HUES64 (cell line): ENCODE data around the gene RBM20.

Experiments
- H3K27ac ChIP-seq: 2 replicates; pipeline ENCODE4 v1.7.0; 2013; ENCODE audit warnings: low read depth, low read length, inconsistent platforms
- H3K27me3 ChIP-seq: 2 replicates; pipeline ENCODE4 v1.6.1; 2013; ENCODE audit warnings: mild to moderate bottlenecking, low read length; ENCODE audit not compliant: insufficient read depth
- H3K36me3 ChIP-seq: 2 replicates; pipeline ENCODE4 v1.6.1; 2013; ENCODE audit warnings: mild to moderate bottlenecking, low read length; ENCODE audit not compliant: insufficient read depth
- H3K4me1 ChIP-seq: 2 replicates; pipeline ENCODE4 v1.6.1; 2013; ENCODE audit warnings: mild to moderate bottlenecking, low read length, moderate library complexity; ENCODE audit not compliant: insufficient read depth
- H3K4me3 ChIP-seq: 2 replicates; pipeline ENCODE4 v1.5.1; 2013; ENCODE audit warnings: mild to moderate bottlenecking, low read length, moderate library complexity
- H3K9ac ChIP-seq: 2 replicates; pipeline ENCODE4 v1.6.1; 2013; ENCODE audit warnings: mild to moderate bottlenecking, low read depth, low read length
- H3K9me3 ChIP-seq: 2 replicates; pipeline ENCODE4 v1.6.1; 2013; ENCODE audit warnings: low read depth, low read length; ENCODE audit not compliant: insufficient read depth
- WGBS: fragments of 150-250, 120-280 bp; methylation state at CpG from one replicate; pipeline ENCODE4 v1.1.7; 2013; ENCODE audit warnings: missing lambda C conversion rate; 5-methylcytosine and 5-hydroxymethylcytosine counted together

Gene RBM20

GRCh38 chr10:110709964-110710587, 65.9 kb downstream of the RBM20 start:
- H3K4me1 ChIP-seq: peaks cover 14% of the 10 kb centered on the region
- H3K36me3 ChIP-seq: no peaks in the 10 kb centered on the region
- 97% methylated on average over 10 of the region's 10 CpGs for WGBS
- no peak overlapping the region for H3K27ac ChIP-seq
- H3K4me3 ChIP-seq: no peak overlapping the region
- H3K9me3 ChIP-seq: no peaks in the 10 kb centered on the region
- H3K9ac ChIP-seq: no peak overlapping the region
- no peaks in the 10 kb centered on the region for H3K27me3 ChIP-seq

GRCh38 chr10:110710621-110711020, 66.5 kb downstream of the RBM20 start:
- H3K4me1 ChIP-seq: peaks cover 14% of the 10 kb centered on the region
- H3K9ac ChIP-seq: no peak overlapping the region
- no peak overlapping the region for H3K27ac ChIP-seq
- no peaks in the 10 kb centered on the region for H3K27me3 ChIP-seq
- H3K4me3 ChIP-seq: no peak overlapping the region
- WGBS: 98% methylated on average over 5 of the region's 5 CpGs
- no peaks in the 10 kb centered on the region for H3K9me3 ChIP-seq
- no peaks in the 10 kb centered on the region for H3K36me3 ChIP-seq

GRCh38 chr10:110711382-110711781, 67.2 kb downstream of the RBM20 start:
- Histone ChIP-seq H3K27me3 (no peaks in the 10 kb centered on the region), H3K9me3 (no peaks in the 10 kb centered on the region), H3K4me3 (no peak overlapping the region), H3K4me1 (peaks cover 9% of the 10 kb centered on the region), H3K36me3 (no peaks in the 10 kb centered on the region), H3K27ac (no peak overlapping the region), H3K9ac (no peak overlapping the region)
- 82% methylated on average over 4 of the region's 4 CpGs for WGBS

GRCh38 chr10:110714356-110714755, 70.2 kb downstream of the RBM20 start:
- no peak overlapping the region for H3K4me3 ChIP-seq
- H3K9me3 ChIP-seq: no peaks in the 10 kb centered on the region
- no peaks in the 10 kb centered on the region for H3K36me3 ChIP-seq
- H3K9ac ChIP-seq: no peak overlapping the region
- H3K4me1 ChIP-seq: no peaks in the 10 kb centered on the region
- no peak overlapping the region for H3K27ac ChIP-seq
- H3K27me3 ChIP-seq: no peaks in the 10 kb centered on the region

- Histone ChIP-seq H3K4me3 (no peak overlapping the region), H3K27ac (no peak overlapping the region), H3K9ac (no peak overlapping the region), H3K36me3 (no peaks in the 10 kb centered on the region), H3K9me3 (no peaks in the 10 kb centered on the region), H3K4me1 (no peaks in the 10 kb centered on the region), H3K27me3 (no peaks in the 10 kb centered on the region)
- 90% methylated on average over 4 of the region's 4 CpGs for WGBS
Measured at GRCh38 chr10:110717781-110718589, 73.8 kb downstream of the RBM20 start.

- Histone ChIP-seq H3K4me1 (peaks cover 10% of the 10 kb centered on the region; the same call in 1 of the 2 replicates), H3K9me3 (no peaks in the 10 kb centered on the region), H3K9ac (no peak overlapping the region), H3K36me3 (no peaks in the 10 kb centered on the region), H3K4me3 (no peak overlapping the region), H3K27ac (no peak overlapping the region), H3K27me3 (no peaks in the 10 kb centered on the region)
- 97% methylated on average over 9 of the region's 9 CpGs for WGBS
Measured at GRCh38 chr10:110721406-110722038, 77.4 kb downstream of the RBM20 start.

GRCh38 chr10:110723224-110723891, 79.2 kb downstream of the RBM20 start:
- Histone ChIP-seq H3K9ac (no peak overlapping the region), H3K36me3 (no peaks in the 10 kb centered on the region), H3K9me3 (no peaks in the 10 kb centered on the region), H3K4me3 (no peak overlapping the region), H3K4me1 (peaks cover 10% of the 10 kb centered on the region; the same call in 1 of the 2 replicates), H3K27ac (no peak overlapping the region), H3K27me3 (no peaks in the 10 kb centered on the region)
- 88% methylated on average over 4 of the region's 4 CpGs for WGBS

- Histone ChIP-seq H3K36me3 (no peaks in the 10 kb centered on the region), H3K4me3 (no peak overlapping the region), H3K4me1 (peaks cover 10% of the 10 kb centered on the region; the same call in 1 of the 2 replicates), H3K27ac (no peak overlapping the region), H3K9me3 (no peaks in the 10 kb centered on the region), H3K9ac (no peak overlapping the region), H3K27me3 (no peaks in the 10 kb centered on the region)
- WGBS: 89% methylated on average over 7 of the region's 7 CpGs
Measured at GRCh38 chr10:110724116-110724921, 80.2 kb downstream of the RBM20 start.

- no peak overlapping the region for H3K9ac ChIP-seq
- no peaks in the 10 kb centered on the region for H3K27me3 ChIP-seq
- no peaks in the 10 kb centered on the region for H3K9me3 ChIP-seq
- peaks cover 10% of the 10 kb centered on the region; the same call in 1 of the 2 replicates for H3K4me1 ChIP-seq
- 95% methylated on average over 4 of the region's 4 CpGs for WGBS
- no peaks in the 10 kb centered on the region for H3K36me3 ChIP-seq
- H3K27ac ChIP-seq: no peak overlapping the region
- H3K4me3 ChIP-seq: no peak overlapping the region
Measured at GRCh38 chr10:110724937-110725336, 80.8 kb downstream of the RBM20 start.

GRCh38 chr10:110725801-110726630, 81.9 kb downstream of the RBM20 start:
- Histone ChIP-seq H3K4me3 (no peak overlapping the region), H3K4me1 (peaks cover 10% of the 10 kb centered on the region; the same call in 1 of the 2 replicates), H3K9me3 (no peaks in the 10 kb centered on the region), H3K27me3 (no peaks in the 10 kb centered on the region), H3K27ac (no peak overlapping the region), H3K36me3 (no peaks in the 10 kb centered on the region), H3K9ac (no peak overlapping the region)
- whole genome bisulfite sequencing: 76% methylated on average over 10 of the region's 10 CpGs
